ENCODE measurements around the gene PDE4D. TPM values are rescaled to one million over a fixed set of nuclear protein-coding genes. Genes with fewer than 3 reads are reported as not detected.

PDE4D gene
- total RNA-seq, 1 donor: 19.9 TPM

GRCh38 chr5:59500014-59500413 is 393.5 kb downstream of the PDE4D start:
- H3K4me2 ChIP-seq (ENCODE audit: insufficient read depth, low read length): no peak overlapping the region
- TF ChIP-seq CTCF (IDR thresholded peaks at IDR 0.05; ENCODE audit: extremely low read depth, low read depth, low read length): no peak
- no peaks in the 10 kb centered on the region for H3K9me3 ChIP-seq (ENCODE audit: low read depth, low read length)
- H3K4me1 ChIP-seq (ENCODE audit: insufficient read depth, low read length): no peaks in the 10 kb centered on the region
- no peaks in the 10 kb centered on the region for H3K36me3 ChIP-seq (ENCODE audit: insufficient read depth, low read length)
- H3K27ac ChIP-seq (ENCODE audit: low read depth, low read length): no peak overlapping the region
- H3K4me3 ChIP-seq (ENCODE audit: insufficient read depth, low read length): no peak overlapping the region
- peaks cover 7% of the 10 kb centered on the region for H3K27me3 ChIP-seq (ENCODE audit: insufficient read depth, low read length)
- no peak for DNase-seq (ENCODE audit: insufficient read length, low spot score, missing footprints)
- no peaks in the 10 kb centered on the region for H4K20me1 ChIP-seq (ENCODE audit: insufficient read depth, low read length)
- H3K79me2 ChIP-seq (ENCODE audit: insufficient read depth, low read length): no peaks in the 10 kb centered on the region
- H2AFZ ChIP-seq (ENCODE audit: low read length): no peak overlapping the region

- Histone ChIP-seq H3K27ac (ENCODE audit: low read depth, low read length) (no peak overlapping the region), H3K4me1 (ENCODE audit: insufficient read depth, low read length) (no peaks in the 10 kb centered on the region), H3K27me3 (ENCODE audit: insufficient read depth, low read length) (peaks cover 6% of the 10 kb centered on the region), H3K36me3 (ENCODE audit: insufficient read depth, low read length) (no peaks in the 10 kb centered on the region), H3K9me3 (ENCODE audit: low read depth, low read length) (no peaks in the 10 kb centered on the region), H3K79me2 (ENCODE audit: insufficient read depth, low read length) (no peaks in the 10 kb centered on the region), H4K20me1 (ENCODE audit: insufficient read depth, low read length) (no peaks in the 10 kb centered on the region), H2AFZ (ENCODE audit: low read length) (no peak overlapping the region), H3K4me2 (ENCODE audit: insufficient read depth, low read length) (no peak overlapping the region), H3K4me3 (ENCODE audit: insufficient read depth, low read length) (no peak overlapping the region)
- no peak for DNase-seq (ENCODE audit: insufficient read length, low spot score, missing footprints)
- TF ChIP-seq CTCF (IDR thresholded peaks at IDR 0.05; ENCODE audit: extremely low read depth, low read depth, low read length): no peak
Measured at GRCh38 chr5:59497207-59497606, 396.3 kb downstream of the PDE4D start.

- H3K4me1 ChIP-seq (ENCODE audit: insufficient read depth, low read length): no peaks in the 10 kb centered on the region
- peak; percentile 39 for DNase-seq (ENCODE audit: insufficient read length, low spot score, missing footprints)
- TF ChIP-seq CTCF (IDR thresholded peaks at IDR 0.05; ENCODE audit: extremely low read depth, low read depth, low read length): peak; percentile 67
Measured at GRCh38 chr5:59496524-59497134, 396.9 kb downstream of the PDE4D start.

GRCh38 chr5:59491945-59492344 is 401.6 kb downstream of the PDE4D start:
- no peaks in the 10 kb centered on the region for H3K9me3 ChIP-seq (ENCODE audit: low read depth, low read length)
- no peak for DNase-seq (ENCODE audit: insufficient read length, low spot score, missing footprints)
- no peak for TF ChIP-seq CTCF (IDR thresholded peaks at IDR 0.05; ENCODE audit: extremely low read depth, low read depth, low read length)
- H3K27ac ChIP-seq (ENCODE audit: low read depth, low read length): no peak overlapping the region
- no peaks in the 10 kb centered on the region for H3K4me1 ChIP-seq (ENCODE audit: insufficient read depth, low read length)
- no peak overlapping the region for H3K4me2 ChIP-seq (ENCODE audit: insufficient read depth, low read length)
- H3K79me2 ChIP-seq (ENCODE audit: insufficient read depth, low read length): no peaks in the 10 kb centered on the region
- peaks cover 4% of the 10 kb centered on the region for H3K27me3 ChIP-seq (ENCODE audit: insufficient read depth, low read length)
- no peak overlapping the region for H3K4me3 ChIP-seq (ENCODE audit: insufficient read depth, low read length)
- no peaks in the 10 kb centered on the region for H4K20me1 ChIP-seq (ENCODE audit: insufficient read depth, low read length)
- H2AFZ ChIP-seq (ENCODE audit: low read length): no peak overlapping the region
- no peaks in the 10 kb centered on the region for H3K36me3 ChIP-seq (ENCODE audit: insufficient read depth, low read length)

More at GRCh38 chr5:59496524-59497134, 396.9 kb downstream of the PDE4D start:
- Histone ChIP-seq H3K27ac (ENCODE audit: low read depth, low read length) (no peak overlapping the region), H4K20me1 (ENCODE audit: insufficient read depth, low read length) (no peaks in the 10 kb centered on the region), H2AFZ (ENCODE audit: low read length) (no peak overlapping the region), H3K79me2 (ENCODE audit: insufficient read depth, low read length) (no peaks in the 10 kb centered on the region), H3K4me3 (ENCODE audit: insufficient read depth, low read length) (no peak overlapping the region), H3K9me3 (ENCODE audit: low read depth, low read length) (no peaks in the 10 kb centered on the region), H3K4me2 (ENCODE audit: insufficient read depth, low read length) (no peak overlapping the region), H3K36me3 (ENCODE audit: insufficient read depth, low read length) (no peaks in the 10 kb centered on the region), H3K27me3 (ENCODE audit: insufficient read depth, low read length) (peaks cover 4% of the 10 kb centered on the region)

Measured in osteoblast (primary cell).